DOHH2 (cell line): Measurements from ENCODE around the gene ZNF546.

ENCODE experiments used
- CTCF ChIP-seq: fragments of 200-600 bp; sonication (generic); IDR thresholded peaks from one replicate; pipeline ENCODE4 v1.5.1; 2014; ENCODE audit warnings: antibody characterized with exemption, mild to moderate bottlenecking, low read depth, low read length; ENCODE audit not compliant: poor library complexity, severe bottlenecking
- EZH2phosphoT487 ChIP-seq: fragments of 200-600 bp; sonication (generic); IDR thresholded peaks from 2 replicates; pipeline ENCODE4 v1.6.1; 2017; ENCODE audit warnings: borderline replicate concordance, mild to moderate bottlenecking, antibody characterized with exemption, low read length, moderate library complexity, mixed read lengths

- TF ChIP-seq CTCF = no peak
- no peak for TF ChIP-seq EZH2phosphoT487
Measured at GRCh38 chr19:39969681-39970424, 27.0 kb upstream of the ZNF546 start.
